Measurements from ENCODE around the gene CACNA2D3.

DNA sequence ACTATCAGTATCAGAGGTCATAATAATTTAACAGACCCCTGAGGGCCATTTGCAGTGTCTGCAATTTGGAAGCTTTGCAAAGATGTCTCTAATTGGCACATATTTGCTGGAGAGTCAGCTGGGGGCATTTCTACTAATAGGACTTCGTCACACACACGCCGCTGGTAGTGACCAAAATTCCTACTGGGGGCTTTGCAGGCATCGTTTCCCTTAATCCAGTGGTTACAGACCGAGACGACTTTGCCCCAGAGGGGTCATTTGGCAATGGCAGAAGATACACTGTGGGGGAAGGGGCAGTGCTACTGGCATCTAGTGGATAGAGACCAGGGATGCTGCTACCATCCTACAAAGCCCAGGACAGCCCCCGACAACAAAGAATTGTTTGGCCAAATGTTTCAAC lies 956.5 kb downstream of the CACNA2D3 start:
- TF ChIP-seq, protein P1, sequence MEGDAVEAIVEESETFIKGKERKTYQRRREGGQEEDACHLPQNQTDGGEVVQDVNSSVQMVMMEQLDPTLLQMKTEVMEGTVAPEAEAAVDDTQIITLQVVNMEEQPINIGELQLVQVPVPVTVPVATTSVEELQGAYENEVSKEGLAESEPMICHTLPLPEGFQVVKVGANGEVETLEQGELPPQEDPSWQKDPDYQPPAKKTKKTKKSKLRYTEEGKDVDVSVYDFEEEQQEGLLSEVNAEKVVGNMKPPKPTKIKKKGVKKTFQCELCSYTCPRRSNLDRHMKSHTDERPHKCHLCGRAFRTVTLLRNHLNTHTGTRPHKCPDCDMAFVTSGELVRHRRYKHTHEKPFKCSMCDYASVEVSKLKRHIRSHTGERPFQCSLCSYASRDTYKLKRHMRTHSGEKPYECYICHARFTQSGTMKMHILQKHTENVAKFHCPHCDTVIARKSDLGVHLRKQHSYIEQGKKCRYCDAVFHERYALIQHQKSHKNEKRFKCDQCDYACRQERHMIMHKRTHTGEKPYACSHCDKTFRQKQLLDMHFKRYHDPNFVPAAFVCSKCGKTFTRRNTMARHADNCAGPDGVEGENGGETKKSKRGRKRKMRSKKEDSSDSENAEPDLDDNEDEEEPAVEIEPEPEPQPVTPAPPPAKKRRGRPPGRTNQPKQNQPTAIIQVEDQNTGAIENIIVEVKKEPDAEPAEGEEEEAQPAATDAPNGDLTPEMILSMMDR (IDR thresholded peaks at IDR 0.05), result no peak
- no peak for TF ChIP-seq POLR2A (IDR thresholded peaks at IDR 0.05)
